ENCODE data around the gene G6PC2. TPM values are rescaled to one million over a fixed set of nuclear protein-coding genes. Genes with fewer than 3 reads are reported as not detected.

The G6PC2 gene
- total RNA-seq, 3 donors from 2014 or later (not counting 1 experiment from before 2014, with no cell fraction given), result not detected

GRCh38 chr2:168903888-168904287 lies 2.8 kb downstream of the G6PC2 start:
- WGBS (ENCODE audit: insufficient coverage), result no CpG with 5 or more reads among the region's 2 CpGs
- Histone ChIP-seq H3K27me3 (ENCODE audit: control insufficient read depth, insufficient read depth, low read length) (no peaks in the 10 kb centered on the region), H3K9me3 (ENCODE audit: control insufficient read depth, insufficient read depth, low read length) (no peaks in the 10 kb centered on the region), H3K4me1 (ENCODE audit: control insufficient read depth, insufficient read depth, low read length) (no peaks in the 10 kb centered on the region), H3K36me3 (ENCODE audit: control insufficient read depth, insufficient read depth, low read length) (no peaks in the 10 kb centered on the region), H3K4me3 (ENCODE audit: low read length) (no peak overlapping the region), H3K27ac (ENCODE audit: low read length) (no peak overlapping the region)
- no peaks in the 10 kb centered on the region for H3K4me1 Mint-ChIP-seq
- peaks cover 36 to 63% of the 10 kb centered on the region in 2 donors for H3K27me3 Mint-ChIP-seq (ENCODE audit: low read depth in 2 of 2)
- no peaks in the 10 kb centered on the region for H3K9me3 Mint-ChIP-seq
- H3K36me3 Mint-ChIP-seq, result no peaks in the 10 kb centered on the region
- H3K4me3 Mint-ChIP-seq, result no peak overlapping the region
- DNase-seq, result no peak
- no peak overlapping the region for H3K27ac Mint-ChIP-seq
- ATAC-seq, result no peak
- intact Hi-C loops (cut with micrococcal nuclease), result no loop called here
- no peak for TF ChIP-seq CTCF (IDR thresholded peaks at IDR 0.05)

- TF ChIP-seq CTCF (IDR thresholded peaks at IDR 0.05), result no peak
- no peaks in the 10 kb centered on the region for H3K4me1 ChIP-seq (ENCODE audit: control insufficient read depth, insufficient read depth, low read length)
- no peak overlapping the region for H3K27ac Mint-ChIP-seq
- ATAC-seq (no peak), DNase-seq (no peak)
- H3K4me1 Mint-ChIP-seq, result no peaks in the 10 kb centered on the region
- 98% methylated on average over 3 of the region's 3 CpGs for WGBS (ENCODE audit: insufficient coverage)
- H3K4me3 Mint-ChIP-seq, result no peak overlapping the region
- H3K9me3 ChIP-seq (ENCODE audit: control insufficient read depth, insufficient read depth, low read length), result no peaks in the 10 kb centered on the region
- H3K27me3 ChIP-seq (ENCODE audit: control insufficient read depth, insufficient read depth, low read length), result no peaks in the 10 kb centered on the region
- H3K36me3 ChIP-seq (ENCODE audit: control insufficient read depth, insufficient read depth, low read length), result no peaks in the 10 kb centered on the region
- H3K9me3 Mint-ChIP-seq, result no peaks in the 10 kb centered on the region
- peaks cover 36 to 67% of the 10 kb centered on the region in 2 donors for H3K27me3 Mint-ChIP-seq (ENCODE audit: low read depth in 2 of 2)
- intact Hi-C loops (cut with micrococcal nuclease), result no loop called here
- no peak overlapping the region for H3K4me3 ChIP-seq (ENCODE audit: low read length)
- H3K36me3 Mint-ChIP-seq, result no peaks in the 10 kb centered on the region
- no peak overlapping the region for H3K27ac ChIP-seq (ENCODE audit: low read length)
Observed at GRCh38 chr2:168904358-168904757, 3.3 kb downstream of the G6PC2 start.

- intact Hi-C loops (cut with micrococcal nuclease), result no loop called here
- peaks cover 42 to 67% of the 10 kb centered on the region in 2 donors for H3K27me3 Mint-ChIP-seq (ENCODE audit: low read depth in 2 of 2)
- no peaks in the 10 kb centered on the region for H3K9me3 Mint-ChIP-seq
- no peaks in the 10 kb centered on the region for H3K36me3 Mint-ChIP-seq
- H3K27ac Mint-ChIP-seq, result no peak overlapping the region
- no peak for TF ChIP-seq CTCF (IDR thresholded peaks at IDR 0.05)
- H3K4me1 Mint-ChIP-seq, result peaks cover 5 to 6% of the 10 kb centered on the region in 2 donors
- Histone ChIP-seq H3K4me3 (ENCODE audit: low read length) (no peak overlapping the region), H3K4me1 (ENCODE audit: control insufficient read depth, insufficient read depth, low read length) (peaks cover 4% of the 10 kb centered on the region), H3K9me3 (ENCODE audit: control insufficient read depth, insufficient read depth, low read length) (no peaks in the 10 kb centered on the region), H3K36me3 (ENCODE audit: control insufficient read depth, insufficient read depth, low read length) (no peaks in the 10 kb centered on the region), H3K27me3 (ENCODE audit: control insufficient read depth, insufficient read depth, low read length) (peaks cover 7% of the 10 kb centered on the region), H3K27ac (ENCODE audit: low read length) (no peak overlapping the region)
- H3K4me3 Mint-ChIP-seq, result no peak overlapping the region
- DNase-seq (no peak), ATAC-seq (no peak)
- WGBS (ENCODE audit: insufficient coverage), result 97% methylated on average over 4 of the region's 8 CpGs
Observed at GRCh38 chr2:168907940-168908662, 7.0 kb downstream of the G6PC2 start.

- no peak for TF ChIP-seq CTCF (IDR thresholded peaks at IDR 0.05)
- intact Hi-C loops (cut with micrococcal nuclease), result no loop called here
- Histone ChIP-seq H3K4me1 (ENCODE audit: control insufficient read depth, insufficient read depth, low read length) (peaks cover 4% of the 10 kb centered on the region), H3K9me3 (ENCODE audit: control insufficient read depth, insufficient read depth, low read length) (no peaks in the 10 kb centered on the region), H3K36me3 (ENCODE audit: control insufficient read depth, insufficient read depth, low read length) (no peaks in the 10 kb centered on the region), H3K27ac (ENCODE audit: low read length) (no peak overlapping the region), H3K27me3 (ENCODE audit: control insufficient read depth, insufficient read depth, low read length) (peaks cover 11% of the 10 kb centered on the region), H3K4me3 (ENCODE audit: low read length) (no peak overlapping the region)
- Mint-ChIP-seq H3K4me1 (peaks cover 5 to 6% of the 10 kb centered on the region in 2 donors), H3K27ac (no peak overlapping the region), H3K9me3 (no peaks in the 10 kb centered on the region), H3K27me3 (ENCODE audit: low read depth in 2 of 2) (peaks cover 41 to 70% of the 10 kb centered on the region in 2 donors), H3K36me3 (no peaks in the 10 kb centered on the region), H3K4me3 (no peak overlapping the region)
- WGBS (ENCODE audit: insufficient coverage), result 84% methylated on average over 5 of the region's 5 CpGs
- DNase-seq (no peak), ATAC-seq (no peak)
Observed at GRCh38 chr2:168910330-168910729, 9.2 kb downstream of the G6PC2 start.
